Brain microvascular endothelial cell (primary cell): ENCODE results near the gene PPARA.

Experiments used
- DNase-seq: peaks from one replicate; pipeline ENCODE4 v3.0.0-alpha.2; 2020
- H3K27ac ChIP-seq: fragments of 250-450 bp; sonication (Bioruptor Pico); 2 replicates; pipeline ENCODE4 v1.5.1; 2020; ENCODE audit warnings: mild to moderate bottlenecking, moderate library complexity
- H3K27me3 ChIP-seq: fragments of 250-450 bp; sonication (Bioruptor Pico); replicated peaks from 2 replicates; pipeline ENCODE4 v1.5.1; 2020; ENCODE audit warnings: mild to moderate bottlenecking
- H3K36me3 ChIP-seq: fragments of 250-450 bp; sonication (Bioruptor Pico); replicated peaks from 2 replicates; pipeline ENCODE4 v1.5.1; 2020; ENCODE audit warnings: mild to moderate bottlenecking
- H3K4me3 ChIP-seq: 2 replicates; pipeline ENCODE4 v1.5.1; 2011; ENCODE audit warnings: low read depth, mild to moderate bottlenecking, control low read depth, low read length, moderate library complexity
- in situ Hi-C: cut with HindIII; loops from 2 replicates; pipeline ENCODE4 v1.10.0; 2017; ENCODE audit warnings: low sequenced_read_pairs, low pct_ligation_motif_present
- TF ChIP-seq, protein P1 (sequence below): IDR thresholded peaks from 2 replicates; pipeline ENCODE4 v1.5.1; 2011; ENCODE audit warnings: low read depth, mild to moderate bottlenecking, moderate library complexity, low read length, control low read depth, inconsistent platforms; ENCODE audit errors: missing control alignments

The PPARA gene

DNA sequence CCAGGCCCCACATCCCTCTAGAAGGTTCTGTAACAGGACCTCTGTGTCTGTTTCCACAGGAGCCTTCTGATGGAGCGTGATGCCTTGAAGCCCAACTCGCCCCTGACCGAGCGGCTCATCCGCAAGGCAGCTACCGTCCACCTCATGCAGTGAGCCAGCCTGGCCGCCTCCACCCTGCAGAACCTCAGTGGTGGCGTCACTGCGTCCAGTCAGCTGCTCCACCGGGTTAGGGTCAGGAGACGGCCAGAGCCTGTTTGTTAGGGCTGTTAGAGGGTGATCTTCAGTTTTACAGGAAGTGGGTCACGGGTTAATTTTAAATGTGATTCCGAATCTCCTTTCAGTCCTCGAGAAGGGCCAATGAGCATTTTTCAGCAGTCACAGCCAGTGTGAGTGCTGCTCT is 142.4 kb downstream of the PPARA start:
- H3K27ac ChIP-seq: no peak overlapping the region
- TF ChIP-seq, protein P1, sequence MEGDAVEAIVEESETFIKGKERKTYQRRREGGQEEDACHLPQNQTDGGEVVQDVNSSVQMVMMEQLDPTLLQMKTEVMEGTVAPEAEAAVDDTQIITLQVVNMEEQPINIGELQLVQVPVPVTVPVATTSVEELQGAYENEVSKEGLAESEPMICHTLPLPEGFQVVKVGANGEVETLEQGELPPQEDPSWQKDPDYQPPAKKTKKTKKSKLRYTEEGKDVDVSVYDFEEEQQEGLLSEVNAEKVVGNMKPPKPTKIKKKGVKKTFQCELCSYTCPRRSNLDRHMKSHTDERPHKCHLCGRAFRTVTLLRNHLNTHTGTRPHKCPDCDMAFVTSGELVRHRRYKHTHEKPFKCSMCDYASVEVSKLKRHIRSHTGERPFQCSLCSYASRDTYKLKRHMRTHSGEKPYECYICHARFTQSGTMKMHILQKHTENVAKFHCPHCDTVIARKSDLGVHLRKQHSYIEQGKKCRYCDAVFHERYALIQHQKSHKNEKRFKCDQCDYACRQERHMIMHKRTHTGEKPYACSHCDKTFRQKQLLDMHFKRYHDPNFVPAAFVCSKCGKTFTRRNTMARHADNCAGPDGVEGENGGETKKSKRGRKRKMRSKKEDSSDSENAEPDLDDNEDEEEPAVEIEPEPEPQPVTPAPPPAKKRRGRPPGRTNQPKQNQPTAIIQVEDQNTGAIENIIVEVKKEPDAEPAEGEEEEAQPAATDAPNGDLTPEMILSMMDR: no peak
- in situ Hi-C loops: no loop called here
- DNase-seq: no peak
- no peak overlapping the region for H3K4me3 ChIP-seq
- H3K36me3 ChIP-seq: peaks cover 7% of the 10 kb centered on the region
- no peaks in the 10 kb centered on the region for H3K27me3 ChIP-seq
